Cardiac muscle cell (in vitro differentiated cells and primary cell): ENCODE measurements around the gene PSMB7. TPM values are rescaled to one million over a fixed set of nuclear protein-coding genes. Genes with fewer than 3 reads are reported as not detected.

Experiments
- DNase-seq, 2 donors: peaks; one replicate each; pipeline versions ENCODE4 v3.0.0 to v3.0.0-alpha.2; 2010 to 2017; ENCODE audit warnings: low read depth in 1 of 2, low spot score in 1 of 2
- H3K27ac ChIP-seq: fragments of 200-600 bp; sonication (generic); 2 replicates; pipeline ENCODE4 v1.5.1; 2016
- H3K27me3 ChIP-seq: fragments of 200-600 bp; sonication (generic); 2 replicates; pipeline ENCODE4 v1.6.0; 2016; ENCODE audit warnings: control low read depth
- H3K36me3 ChIP-seq: fragments of 200-600 bp; sonication (generic); 2 replicates; pipeline ENCODE4 v1.5.1; 2016; ENCODE audit warnings: control low read depth
- H3K4me1 ChIP-seq: fragments of 200-600 bp; sonication (generic); 2 replicates; pipeline ENCODE4 v1.8.1; 2017; ENCODE audit warnings: low read depth, mild to moderate bottlenecking, mixed run types
- H3K4me3 ChIP-seq: fragments of 200-600 bp; sonication (generic); 2 replicates; pipeline ENCODE4 v1.5.1; 2016; ENCODE audit warnings: mild to moderate bottlenecking
- H3K9me3 ChIP-seq: fragments of 200-600 bp; sonication (generic); 2 replicates; pipeline ENCODE4 v1.5.1; 2017; ENCODE audit warnings: low read depth, mild to moderate bottlenecking, control low read depth
- CTCF ChIP-seq: IDR thresholded peaks from 2 replicates; pipeline ENCODE4 v1.5.1; 2012; ENCODE audit warnings: low read depth, mild to moderate bottlenecking, low read length
- polyA plus RNA-seq: library from polyadenylated mRNA; unstranded; fragments of >200 nt; fragmentation: Nextera tagmentation; extraction: Ambion mirVana; gene quantifications from 2 replicates; pipeline ENCODE4 v1.2.1, GENCODE V29; 2016
- total RNA-seq: library from RNA; depleted of rRNA; stranded (reverse); fragments of >200 nt; gene quantifications from 2 replicates; pipeline ENCODE4 v1.2.3, GENCODE V29; 2016

PSMB7 gene
- 160 and 216 TPM in 2 replicates for total RNA-seq
- 226 and 282 TPM in 2 replicates for polyA plus RNA-seq

GRCh38 chr9:124415102-124415851 is at the start of gene PSMB7:
Gene PSMB7, minus strand, starts transcription at chr9:124415442. Its CDS starts 17 bp downstream, at chr9:124415425.
- no peaks in the 10 kb centered on the region for H3K9me3 ChIP-seq
- H3K4me1 ChIP-seq = peaks cover 8% of the 10 kb centered on the region
- H3K36me3 ChIP-seq = peaks cover 30% of the 10 kb centered on the region
- H3K27ac ChIP-seq = peak within 1 kb of the TSS; percentile 81
- DNase-seq = peak; percentile 97 to 99
- no peaks in the 10 kb centered on the region for H3K27me3 ChIP-seq
- peak within 1 kb of the TSS; percentile 81 for H3K4me3 ChIP-seq
- peak; percentile 84 for TF ChIP-seq CTCF

GRCh38 chr9:124462739-124463138 is 47.5 kb upstream of the PSMB7 start:
- TF ChIP-seq CTCF = no peak
- Histone ChIP-seq H3K9me3 (no peaks in the 10 kb centered on the region), H3K4me1 (no peaks in the 10 kb centered on the region), H3K27ac (no peak overlapping the region), H3K27me3 (peaks cover 7% of the 10 kb centered on the region), H3K36me3 (no peaks in the 10 kb centered on the region), H3K4me3 (no peak overlapping the region)
- no peak for DNase-seq

GRCh38 chr9:124458441-124458840 is 43.2 kb upstream of the PSMB7 start:
- no peaks in the 10 kb centered on the region for H3K4me1 ChIP-seq
- H3K36me3 ChIP-seq = no peaks in the 10 kb centered on the region
- no peak overlapping the region for H3K27ac ChIP-seq
- no peak for TF ChIP-seq CTCF
- no peak overlapping the region for H3K4me3 ChIP-seq
- peaks cover 12% of the 10 kb centered on the region for H3K27me3 ChIP-seq
- no peaks in the 10 kb centered on the region for H3K9me3 ChIP-seq
- DNase-seq = no peak

- Histone ChIP-seq H3K27me3 (peaks cover 17% of the 10 kb centered on the region), H3K4me3 (no peak overlapping the region), H3K4me1 (no peaks in the 10 kb centered on the region), H3K36me3 (no peaks in the 10 kb centered on the region), H3K27ac (no peak overlapping the region), H3K9me3 (no peaks in the 10 kb centered on the region)
- no peak for TF ChIP-seq CTCF
- no peak for DNase-seq
These were observed 42.7 kb upstream of the PSMB7 start for GRCh38 chr9:124457887-124458431.

- no peaks in the 10 kb centered on the region for H3K36me3 ChIP-seq
- no peak overlapping the region for H3K4me3 ChIP-seq
- H3K9me3 ChIP-seq = no peaks in the 10 kb centered on the region
- TF ChIP-seq CTCF = no peak
- H3K4me1 ChIP-seq = no peaks in the 10 kb centered on the region
- H3K27ac ChIP-seq = no peak overlapping the region
- peaks cover 21% of the 10 kb centered on the region for H3K27me3 ChIP-seq
- no peak for DNase-seq
These were observed 42.0 kb upstream of the PSMB7 start for GRCh38 chr9:124457079-124457886.
